ENCODE results near the gene GCNT2. TPM values are rescaled to one million over a fixed set of nuclear protein-coding genes. Genes with fewer than 3 reads are reported as not detected.
"Not testable (repeated sequence)": the region's sequence is repeated elsewhere in the genome, so short reads cannot be mapped to it uniquely, and the experiment has no call there.

GCNT2 gene
- total RNA-seq, 1 donor from 2014 or later, result 71.1 TPM

- Mint-ChIP-seq H3K36me3 (ENCODE audit: low read depth, unreplicated experiment) (peaks cover 10% of the 10 kb centered on the region), H3K27me3 (ENCODE audit: unreplicated experiment) (peaks cover 1% of the 10 kb centered on the region), H3K4me1 (ENCODE audit: unreplicated experiment) (peaks cover 43% of the 10 kb centered on the region), H3K27ac (ENCODE audit: unreplicated experiment) (no peak overlapping the region), H3K4me3 (ENCODE audit: unreplicated experiment) (no peak overlapping the region), H3K9me3 (ENCODE audit: unreplicated experiment) (no peaks in the 10 kb centered on the region)
- TF ChIP-seq CTCF (IDR thresholded peaks at IDR 0.05; ENCODE audit: unreplicated experiment), result no peak
- DNase-seq (ENCODE audit: low spot score), result no peak
These were observed 74.8 kb downstream of the GCNT2 start for GRCh38 chr6:10595731-10596664.

- no peak for DNase-seq (ENCODE audit: low spot score)
- TF ChIP-seq CTCF (IDR thresholded peaks at IDR 0.05; ENCODE audit: unreplicated experiment), result no peak
- Mint-ChIP-seq H3K4me1 (ENCODE audit: unreplicated experiment) (peaks cover 31% of the 10 kb centered on the region), H3K36me3 (ENCODE audit: low read depth, unreplicated experiment) (no peaks in the 10 kb centered on the region), H3K27me3 (ENCODE audit: unreplicated experiment) (peaks cover 1% of the 10 kb centered on the region), H3K27ac (ENCODE audit: unreplicated experiment) (no peak overlapping the region), H3K4me3 (ENCODE audit: unreplicated experiment) (no peak overlapping the region), H3K9me3 (ENCODE audit: unreplicated experiment) (no peaks in the 10 kb centered on the region)
These were observed 76.4 kb downstream of the GCNT2 start for GRCh38 chr6:10597499-10598001.

- H3K27ac Mint-ChIP-seq (ENCODE audit: unreplicated experiment), result peak overlapping the region; percentile 40
- no peaks in the 10 kb centered on the region for H3K36me3 Mint-ChIP-seq (ENCODE audit: low read depth, unreplicated experiment)
- no peak for DNase-seq (ENCODE audit: low spot score)
- H3K27me3 Mint-ChIP-seq (ENCODE audit: unreplicated experiment), result peaks cover 1% of the 10 kb centered on the region
- TF ChIP-seq CTCF (IDR thresholded peaks at IDR 0.05; ENCODE audit: unreplicated experiment), result no peak
- H3K4me1 Mint-ChIP-seq (ENCODE audit: unreplicated experiment), result peaks cover 31% of the 10 kb centered on the region
- H3K4me3 Mint-ChIP-seq (ENCODE audit: unreplicated experiment), result peak overlapping the region; percentile 60
- H3K9me3 Mint-ChIP-seq (ENCODE audit: unreplicated experiment), result no peaks in the 10 kb centered on the region
These were observed 77.2 kb downstream of the GCNT2 start for GRCh38 chr6:10598084-10598960.

GRCh38 chr6:10599046-10599445 is 77.9 kb downstream of the GCNT2 start:
- peaks cover 1% of the 10 kb centered on the region for H3K27me3 Mint-ChIP-seq (ENCODE audit: unreplicated experiment)
- no peak for DNase-seq (ENCODE audit: low spot score)
- H3K4me1 Mint-ChIP-seq (ENCODE audit: unreplicated experiment), result peaks cover 28% of the 10 kb centered on the region
- no peak overlapping the region for H3K27ac Mint-ChIP-seq (ENCODE audit: unreplicated experiment)
- H3K36me3 Mint-ChIP-seq (ENCODE audit: low read depth, unreplicated experiment), result no peaks in the 10 kb centered on the region
- H3K9me3 Mint-ChIP-seq (ENCODE audit: unreplicated experiment), result no peaks in the 10 kb centered on the region
- TF ChIP-seq CTCF (IDR thresholded peaks at IDR 0.05; ENCODE audit: unreplicated experiment), result no peak
- no peak overlapping the region for H3K4me3 Mint-ChIP-seq (ENCODE audit: unreplicated experiment)

- peaks cover 19% of the 10 kb centered on the region for H3K4me1 Mint-ChIP-seq (ENCODE audit: unreplicated experiment)
- H3K27ac Mint-ChIP-seq (ENCODE audit: unreplicated experiment); DNase-seq (ENCODE audit: low spot score); H3K36me3 Mint-ChIP-seq (ENCODE audit: low read depth, unreplicated experiment); H3K27me3 Mint-ChIP-seq (ENCODE audit: unreplicated experiment); H3K4me3 Mint-ChIP-seq (ENCODE audit: unreplicated experiment); H3K9me3 Mint-ChIP-seq (ENCODE audit: unreplicated experiment): not testable (repeated sequence)
These were observed 79.5 kb downstream of the GCNT2 start for GRCh38 chr6:10600681-10601080.

Data from endothelial cell (in vitro differentiated cells).